OCI-LY1 (cell line): ENCODE data around the gene GPR183.

Source experiments
- H2AFZ ChIP-seq: fragments of 200-600 bp; sonication (generic), shearing (Covaris generic); 2 replicates; pipeline ENCODE4 v1.6.0; 2014; ENCODE audit warnings: antibody characterized with exemption, mild to moderate bottlenecking, low read length
- H3F3A ChIP-seq: fragments of 200-600 bp; sonication (generic), shearing (Covaris generic); 2 replicates; pipeline ENCODE4 v1.6.0; 2014; ENCODE audit warnings: mild to moderate bottlenecking, antibody characterized with exemption, low read length, moderate library complexity; ENCODE audit not compliant: insufficient read depth
- H3K27ac ChIP-seq: fragments of 200-600 bp; sonication (generic); 2 replicates; pipeline ENCODE4 v1.5.1; 2014; ENCODE audit warnings: low read length, mixed run types, mild to moderate bottlenecking, low read depth; ENCODE audit not compliant: poor library complexity, severe bottlenecking
- H3K27me3 ChIP-seq: fragments of 200-600 bp; sonication (generic); 2 replicates; pipeline ENCODE4 v1.6.0; 2014; ENCODE audit warnings: antibody characterized with exemption, mild to moderate bottlenecking, low read length, moderate library complexity; ENCODE audit not compliant: insufficient read depth
- H3K36me3 ChIP-seq: fragments of 200-600 bp; sonication (generic); 2 replicates; pipeline ENCODE4 v1.6.1; 2014; ENCODE audit warnings: mild to moderate bottlenecking, antibody characterized with exemption, low read length, moderate library complexity, mixed read lengths; ENCODE audit not compliant: insufficient read depth
- H3K4me1 ChIP-seq: fragments of 200-600 bp; sonication (generic); 2 replicates; pipeline ENCODE4 v1.5.1; 2014; ENCODE audit warnings: mild to moderate bottlenecking, low read length, moderate library complexity; ENCODE audit not compliant: insufficient read depth, severe bottlenecking
- H3K4me2 ChIP-seq: fragments of 200-600 bp; sonication (generic), shearing (Covaris generic); 2 replicates; pipeline ENCODE4 v1.6.1; 2014; ENCODE audit warnings: low read length
- H3K4me3 ChIP-seq: fragments of 200-600 bp; sonication (generic); 2 replicates; pipeline ENCODE4 v1.5.1; 2014; ENCODE audit warnings: low read length, low read depth, mild to moderate bottlenecking, mixed read lengths; ENCODE audit not compliant: poor library complexity, severe bottlenecking
- H3K79me2 ChIP-seq: fragments of 200-600 bp; shearing (Covaris generic); 2 replicates; pipeline ENCODE4 v1.6.1; 2016; ENCODE audit warnings: mixed run types, low read length, mixed read lengths; ENCODE audit not compliant: insufficient read depth
- H3K9ac ChIP-seq: fragments of 200-600 bp; sonication (generic), shearing (Covaris generic); 2 replicates; pipeline ENCODE4 v1.6.1; 2014; ENCODE audit warnings: mild to moderate bottlenecking, low read length, mixed read lengths
- H3K9me2 ChIP-seq: fragments of 200-600 bp; sonication (generic), shearing (Covaris generic); 2 replicates; pipeline ENCODE4 v1.6.1; 2014; ENCODE audit warnings: low read depth, mild to moderate bottlenecking, low read length, mixed read lengths
- H3K9me3 ChIP-seq: fragments of 200-600 bp; shearing (Covaris generic); 2 replicates; pipeline ENCODE4 v1.6.1; 2014; ENCODE audit warnings: low read length, mixed read lengths
- H4K20me1 ChIP-seq: fragments of 200-600 bp; sonication (generic), shearing (Covaris generic); 2 replicates; pipeline ENCODE4 v1.6.0; 2016; ENCODE audit warnings: mild to moderate bottlenecking, low read length; ENCODE audit not compliant: insufficient read depth
- CTCF ChIP-seq: fragments of 200-600 bp; sonication (generic), shearing (Covaris generic); IDR thresholded peaks from 2 replicates; pipeline ENCODE4 v1.5.1; 2017; ENCODE audit warnings: mild to moderate bottlenecking, antibody characterized with exemption, low read length, moderate library complexity, mixed read lengths
- EZH2 ChIP-seq: fragments of 200-600 bp; sonication (generic), shearing (Covaris generic); IDR thresholded peaks from 2 replicates; pipeline ENCODE4 v1.8.0; 2017; ENCODE audit warnings: borderline replicate concordance, mixed run types, mild to moderate bottlenecking, antibody characterized with exemption, low read length, moderate library complexity, mixed read lengths

Gene GPR183

GRCh38 chr13:99313501-99313900, 6.3 kb upstream of the GPR183 start:
- 0 out of 2 replicates have a peak, but pooled peaks cover 4% of the 10 kb centered on the region for H3K36me3 ChIP-seq
- H3K4me2 ChIP-seq = no peak overlapping the region
- H3F3A ChIP-seq = peaks cover 14% of the 10 kb centered on the region
- H4K20me1 ChIP-seq = no peaks in the 10 kb centered on the region
- no peaks in the 10 kb centered on the region for H3K9me2 ChIP-seq
- peaks cover 81% of the 10 kb centered on the region for H3K4me1 ChIP-seq
- no peak for TF ChIP-seq EZH2
- no peak for TF ChIP-seq CTCF
- peaks cover 4% of the 10 kb centered on the region; the same call in 1 of the 2 replicates for H3K79me2 ChIP-seq
- peak overlapping the region; percentile 29 for H3K27ac ChIP-seq
- no peak overlapping the region for H2AFZ ChIP-seq
- H3K4me3 ChIP-seq = no peak overlapping the region
- no peak overlapping the region for H3K9ac ChIP-seq
- no peaks in the 10 kb centered on the region for H3K27me3 ChIP-seq
- no peaks in the 10 kb centered on the region for H3K9me3 ChIP-seq

- no peak for TF ChIP-seq CTCF
- no peak for TF ChIP-seq EZH2
- H3K9me2 ChIP-seq = no peaks in the 10 kb centered on the region
- H3K4me1 ChIP-seq = peaks cover 82% of the 10 kb centered on the region
- H3K79me2 ChIP-seq = peaks cover 14% of the 10 kb centered on the region
- H2AFZ ChIP-seq = no peak overlapping the region
- peak overlapping the region; percentile 22; the same call in 1 of the 2 replicates for H3K4me2 ChIP-seq
- no peaks in the 10 kb centered on the region for H3K9me3 ChIP-seq
- H4K20me1 ChIP-seq = no peaks in the 10 kb centered on the region
- peak overlapping the region; percentile 85 for H3K27ac ChIP-seq
- 0 out of 2 replicates have a peak, but pooled peaks cover 4% of the 10 kb centered on the region for H3K36me3 ChIP-seq
- peaks cover 13% of the 10 kb centered on the region for H3F3A ChIP-seq
- no peak overlapping the region; the same call in 1 of the 2 replicates for H3K9ac ChIP-seq
- H3K27me3 ChIP-seq = no peaks in the 10 kb centered on the region
- no peak overlapping the region for H3K4me3 ChIP-seq
Measured at GRCh38 chr13:99312493-99312883, 5.3 kb upstream of the GPR183 start.

GRCh38 chr13:99311748-99312492, 4.7 kb upstream of the GPR183 start:
- H3K9me3 ChIP-seq = no peaks in the 10 kb centered on the region

More at GRCh38 chr13:99311748-99312492, 4.7 kb upstream of the GPR183 start:
- Histone ChIP-seq H3K4me1 (peaks cover 79% of the 10 kb centered on the region), H3F3A (peaks cover 7% of the 10 kb centered on the region), H3K79me2 (peaks cover 20% of the 10 kb centered on the region), H3K4me3 (no peak overlapping the region), H3K27me3 (no peaks in the 10 kb centered on the region), H2AFZ (no peak overlapping the region), H3K27ac (peak overlapping the region; percentile 85), H3K9me2 (no peaks in the 10 kb centered on the region), H3K9ac (no peak overlapping the region; the same call in 1 of the 2 replicates), H3K4me2 (peak overlapping the region; percentile 22; the same call in 1 of the 2 replicates), H4K20me1 (no peaks in the 10 kb centered on the region), H3K36me3 (0 out of 2 replicates have a peak, but pooled peaks cover 6% of the 10 kb centered on the region)
- TF ChIP-seq CTCF = no peak
- TF ChIP-seq EZH2 = no peak
